ENCODE measurements around the gene TSPAN9. TPM values are rescaled to one million over a fixed set of nuclear protein-coding genes. Genes with fewer than 3 reads are reported as not detected.

Gene TSPAN9
- polyA plus RNA-seq, 1 donor (not counting 4 experiments of a cell fraction or from before 2014, with no cell fraction given) = 27.5 TPM

- dilution Hi-C loops (cut with MboI; ENCODE audit: extremely low pct_ligation_motif_present, low sequenced_read_pairs) = no loop called here
- no peaks in the 10 kb centered on the region for H3K27me3 ChIP-seq (ENCODE audit: control insufficient read depth, extremely low read depth, insufficient read depth, low read length)
- no peak overlapping the region for H2AFZ ChIP-seq (ENCODE audit: control insufficient read depth, low read length)
- H3K9ac ChIP-seq (ENCODE audit: control insufficient read depth, extremely low read depth, insufficient read depth, low read length) = no peak overlapping the region
- no peak for FAIRE-seq
- no peak for DNase-seq (ENCODE audit: low read depth, low spot score)
- H3K79me2 ChIP-seq (ENCODE audit: control insufficient read depth, insufficient read depth, low read length) = no peaks in the 10 kb centered on the region
- H3K9me3 ChIP-seq (ENCODE audit: control insufficient read depth, low read depth, low read length) = no peaks in the 10 kb centered on the region
- H3K4me1 ChIP-seq (ENCODE audit: control insufficient read depth, extremely low read depth, insufficient read depth, low read length) = no peaks in the 10 kb centered on the region
- H4K20me1 ChIP-seq (ENCODE audit: control insufficient read depth, extremely low read depth, insufficient read depth, low read length) = peaks cover 4% of the 10 kb centered on the region
- H3K4me2 ChIP-seq (ENCODE audit: control insufficient read depth, extremely low read depth, insufficient read depth, low read depth, low read length) = no peak overlapping the region
- no peak for TF ChIP-seq EZH2 (IDR thresholded peaks at IDR 0.05; ENCODE audit: low read length)
- no peak for TF ChIP-seq CTCF (optimal IDR thresholded peaks at IDR 0.05 in 1 of 3, IDR thresholded peaks at IDR 0.05 in 1 of 3, conservative IDR thresholded peaks at IDR 0.05 in 1 of 3; ENCODE audit: extremely low read depth in 1 of 3, insufficient read depth in 2 of 3, low read length in 3 of 3)
- no peaks in the 10 kb centered on the region for H3K36me3 ChIP-seq (ENCODE audit: control insufficient read depth in 2 of 2, extremely low read depth in 1 of 2, insufficient read depth in 2 of 2, low read length in 2 of 2)
- H3K4me3 ChIP-seq (ENCODE audit: control insufficient read depth in 2 of 3, extremely low read depth in 1 of 3, insufficient read depth in 2 of 3, low read depth in 1 of 3, low read length in 3 of 3) = no peak overlapping the region
- no peaks in the 10 kb centered on the region for H3K9me1 ChIP-seq (ENCODE audit: control insufficient read depth, extremely low read depth, insufficient read depth, low read length)
- H3K27ac ChIP-seq (ENCODE audit: control insufficient read depth, insufficient read depth, low read length) = no peak overlapping the region
Observed at GRCh38 chr12:3193131-3193530, 116.0 kb downstream of the TSPAN9 start.

GRCh38 chr12:3193755-3194154 lies 116.6 kb downstream of the TSPAN9 start:
- H2AFZ ChIP-seq (ENCODE audit: control insufficient read depth, low read length) = no peak overlapping the region
- no peak for DNase-seq (ENCODE audit: low read depth, low spot score)
- H3K27ac ChIP-seq (ENCODE audit: control insufficient read depth, insufficient read depth, low read length) = no peak overlapping the region
- no peak overlapping the region for H3K4me3 ChIP-seq (ENCODE audit: control insufficient read depth in 2 of 3, extremely low read depth in 1 of 3, insufficient read depth in 2 of 3, low read depth in 1 of 3, low read length in 3 of 3)
- peaks cover 4% of the 10 kb centered on the region for H4K20me1 ChIP-seq (ENCODE audit: control insufficient read depth, extremely low read depth, insufficient read depth, low read length)
- H3K27me3 ChIP-seq (ENCODE audit: control insufficient read depth, extremely low read depth, insufficient read depth, low read length) = no peaks in the 10 kb centered on the region
- no peaks in the 10 kb centered on the region for H3K4me1 ChIP-seq (ENCODE audit: control insufficient read depth, extremely low read depth, insufficient read depth, low read length)
- dilution Hi-C loops (cut with MboI; ENCODE audit: extremely low pct_ligation_motif_present, low sequenced_read_pairs) = no loop called here
- H3K9me1 ChIP-seq (ENCODE audit: control insufficient read depth, extremely low read depth, insufficient read depth, low read length) = no peaks in the 10 kb centered on the region
- H3K9me3 ChIP-seq (ENCODE audit: control insufficient read depth, low read depth, low read length) = no peaks in the 10 kb centered on the region
- TF ChIP-seq CTCF (optimal IDR thresholded peaks at IDR 0.05 in 1 of 3, IDR thresholded peaks at IDR 0.05 in 1 of 3, conservative IDR thresholded peaks at IDR 0.05 in 1 of 3; ENCODE audit: extremely low read depth in 1 of 3, insufficient read depth in 2 of 3, low read length in 3 of 3) (no peak), EZH2 (IDR thresholded peaks at IDR 0.05; ENCODE audit: low read length) (no peak)
- no peak overlapping the region for H3K4me2 ChIP-seq (ENCODE audit: control insufficient read depth, extremely low read depth, insufficient read depth, low read depth, low read length)
- no peaks in the 10 kb centered on the region for H3K36me3 ChIP-seq (ENCODE audit: control insufficient read depth in 2 of 2, extremely low read depth in 1 of 2, insufficient read depth in 2 of 2, low read length in 2 of 2)
- FAIRE-seq = no peak
- H3K79me2 ChIP-seq (ENCODE audit: control insufficient read depth, insufficient read depth, low read length) = no peaks in the 10 kb centered on the region
- H3K9ac ChIP-seq (ENCODE audit: control insufficient read depth, extremely low read depth, insufficient read depth, low read length) = no peak overlapping the region
